Kidney (tissue), 14 donors: ENCODE results near the gene WWOX. TPM values are rescaled to one million over a fixed set of nuclear protein-coding genes. Genes with fewer than 3 reads are reported as not detected.

Experiments
- DNase-seq, 5 donors: peaks; one replicate each; pipeline ENCODE4 v3.0.0-alpha.2; 2013 to 2020
- FAIRE-seq: peaks from 2 replicates; lab custom pipeline; 2012; peaks lifted over from hg19 to GRCh38; lab: Jason Lieb, UNC
- H3K27ac ChIP-seq, 2 donors: one replicate each; pipeline ENCODE4 v1.7.0; 2013; ENCODE audit warnings: low read depth in 2 of 2, low read length in 2 of 2, inconsistent platforms in 1 of 2
- H3K27me3 ChIP-seq: one replicate; pipeline ENCODE4 v1.7.1; 2013; ENCODE audit warnings: low read length, inconsistent platforms; ENCODE audit not compliant: control insufficient read depth, insufficient read depth
- H3K36me3 ChIP-seq, 3 donors: one replicate each; pipeline versions ENCODE4 v1.7.0 to v1.7.1; 2013; ENCODE audit warnings: low read length in 3 of 3, control low read depth in 1 of 3, inconsistent platforms in 1 of 3; ENCODE audit not compliant: insufficient read depth in 3 of 3, control insufficient read depth in 2 of 3
- H3K4me1 ChIP-seq, 3 donors: one replicate each; pipeline versions ENCODE4 v1.7.0 to v1.7.1; 2013; ENCODE audit warnings: low read length in 3 of 3, inconsistent platforms in 1 of 3, low read depth in 1 of 3; ENCODE audit not compliant: control insufficient read depth in 2 of 3, insufficient read depth in 2 of 3
- H3K4me3 ChIP-seq, 3 donors: one replicate each; pipeline versions ENCODE4 v1.7.0 to v1.8.1; 2013; ENCODE audit warnings: low read length in 3 of 3, control low read depth in 1 of 3, inconsistent platforms in 1 of 3
- H3K9ac ChIP-seq, 3 donors: one replicate each; pipeline versions ENCODE4 v1.7.0 to v1.7.1; 2013; ENCODE audit warnings: low read length in 3 of 3, control low read depth in 1 of 3, inconsistent platforms in 1 of 3
- H3K9me3 ChIP-seq, 3 donors: one replicate each; pipeline versions ENCODE4 v1.7.0 to v1.7.1; 2013; ENCODE audit warnings: low read length in 3 of 3, control low read depth in 1 of 3, inconsistent platforms in 1 of 3; ENCODE audit not compliant: control insufficient read depth in 2 of 3, insufficient read depth in 1 of 3
- intact Hi-C: fragments of 100-400 bp; cut with DNase I; formaldehyde crosslinking; loops from one replicate; pipeline ENCODE4 v1.11.1; 2022
- polyA plus RNA-seq: library from polyadenylated mRNA; stranded (reverse); fragments of 350-450 nt; fragmentation: Illumina TruSeq; extraction: RNeasy Lipid Tissue Mini Kit (QIAGEN cat#74804); gene quantifications from one replicate; pipeline ENCODE4 v1.2.3, GENCODE V29; 2014; ENCODE audit warnings: low read depth, low replicate concordance; ENCODE audit not compliant: insufficient read depth
- total RNA-seq: library from RNA; stranded (reverse); fragmentation: NEBNext Ultra II Directional; extraction: Animal tissue kit (Norgen Biotek cat#: 25700); gene quantifications from one replicate; pipeline ENCODE4 v1.2.1, GENCODE V29; 2021
- TF ChIP-seq, protein P1 (sequence below): IDR thresholded peaks from 3 replicates; pipeline ENCODE4 v1.5.1; 2012; ENCODE audit warnings: mild to moderate bottlenecking, moderate library complexity, borderline replicate concordance; ENCODE audit not compliant: insufficient read depth; ENCODE audit errors: extremely low read depth
- donor health status: control.
- donor health status: control.
- donor health status: control.
- donor health status: control.
- donor health status: control.
- donor health status: DM: yes; HTN: yes; CAD: no.
- donor health status: Normal renal cell carcinoma (clear cell type).

The WWOX gene
- total and polyA plus RNA-seq, 2 donors from 2014 or later, result 22.5 to 30.3 TPM

- FAIRE-seq (peak; percentile 90), DNase-seq (no peak)
- no peaks in the 10 kb centered on the region for H3K36me3 ChIP-seq
- H3K27me3 ChIP-seq, result no peaks in the 10 kb centered on the region
- no peak overlapping the region for H3K27ac ChIP-seq
- intact Hi-C loops, result no loop called here
- peaks cover 0 to 7% (median 4%) of the 10 kb centered on the region in 3 donors for H3K4me1 ChIP-seq
- no peak overlapping the region for H3K9ac ChIP-seq
- no peaks in the 10 kb centered on the region for H3K9me3 ChIP-seq
- no peak overlapping the region for H3K4me3 ChIP-seq
- TF ChIP-seq, protein P1, sequence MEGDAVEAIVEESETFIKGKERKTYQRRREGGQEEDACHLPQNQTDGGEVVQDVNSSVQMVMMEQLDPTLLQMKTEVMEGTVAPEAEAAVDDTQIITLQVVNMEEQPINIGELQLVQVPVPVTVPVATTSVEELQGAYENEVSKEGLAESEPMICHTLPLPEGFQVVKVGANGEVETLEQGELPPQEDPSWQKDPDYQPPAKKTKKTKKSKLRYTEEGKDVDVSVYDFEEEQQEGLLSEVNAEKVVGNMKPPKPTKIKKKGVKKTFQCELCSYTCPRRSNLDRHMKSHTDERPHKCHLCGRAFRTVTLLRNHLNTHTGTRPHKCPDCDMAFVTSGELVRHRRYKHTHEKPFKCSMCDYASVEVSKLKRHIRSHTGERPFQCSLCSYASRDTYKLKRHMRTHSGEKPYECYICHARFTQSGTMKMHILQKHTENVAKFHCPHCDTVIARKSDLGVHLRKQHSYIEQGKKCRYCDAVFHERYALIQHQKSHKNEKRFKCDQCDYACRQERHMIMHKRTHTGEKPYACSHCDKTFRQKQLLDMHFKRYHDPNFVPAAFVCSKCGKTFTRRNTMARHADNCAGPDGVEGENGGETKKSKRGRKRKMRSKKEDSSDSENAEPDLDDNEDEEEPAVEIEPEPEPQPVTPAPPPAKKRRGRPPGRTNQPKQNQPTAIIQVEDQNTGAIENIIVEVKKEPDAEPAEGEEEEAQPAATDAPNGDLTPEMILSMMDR, result no peak
Measured at GRCh38 chr16:78607022-78607421, 507.6 kb downstream of the WWOX start.

- Histone ChIP-seq H3K4me1 (peaks cover 0 to 7% (median 4%) of the 10 kb centered on the region in 3 donors), H3K9ac (no peak overlapping the region), H3K27me3 (no peaks in the 10 kb centered on the region), H3K27ac (no peak overlapping the region), H3K9me3 (no peaks in the 10 kb centered on the region), H3K4me3 (no peak overlapping the region), H3K36me3 (no peaks in the 10 kb centered on the region)
- FAIRE-seq, result no peak
- intact Hi-C loops, result no loop called here
- DNase-seq, result no peak
- TF ChIP-seq, protein P1, result no peak
Measured at GRCh38 chr16:78607465-78607864, 508.0 kb downstream of the WWOX start.

DNA sequence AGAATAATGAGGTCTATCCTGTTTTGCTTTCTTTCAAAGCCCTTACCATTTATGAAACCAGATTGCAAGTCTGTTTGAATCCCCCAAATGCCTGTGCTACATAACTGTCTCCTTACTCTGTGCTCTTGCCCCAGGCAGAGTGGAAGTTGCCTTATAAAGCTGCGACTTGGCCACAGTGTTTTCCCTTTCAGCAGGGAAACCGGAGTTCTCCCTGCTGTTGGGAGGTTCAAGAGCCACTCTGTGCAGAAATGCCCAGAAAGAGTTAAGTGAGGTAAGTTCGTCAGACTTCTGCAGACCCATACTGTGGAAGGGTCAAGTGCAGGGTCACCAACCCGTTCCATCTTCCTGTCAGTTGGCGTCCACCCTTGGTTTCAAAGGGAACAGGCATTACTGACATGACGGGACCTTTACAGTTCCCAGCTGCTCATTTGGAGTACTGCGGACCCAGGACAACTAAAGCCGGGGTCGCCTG, 508.9 kb downstream of the WWOX start:
- Histone ChIP-seq H3K4me3 (peak overlapping the region in 2 of 3 donors; percentile 32 to 63), H3K36me3 (no peaks in the 10 kb centered on the region), H3K4me1 (peaks cover 0 to 7% (median 4%) of the 10 kb centered on the region in 3 donors), H3K27ac (no peak overlapping the region), H3K9ac (no peak overlapping the region), H3K9me3 (no peaks in the 10 kb centered on the region), H3K27me3 (no peaks in the 10 kb centered on the region)
- intact Hi-C loops, result no loop called here
- FAIRE-seq (no peak), DNase-seq (peak in 4 of 5 donors; percentile 65 to 79 (median 69))
- TF ChIP-seq, protein P1, result no peak
